Thymus (tissue), 14 donors: Measurements from ENCODE around the gene TEK. TPM values are rescaled to one million over a fixed set of nuclear protein-coding genes. Genes with fewer than 3 reads are reported as not detected.

Source experiments
- DNase-seq, 9 donors: peaks; one replicate each; pipeline ENCODE4 v3.0.0-alpha.2; 2013; ENCODE audit warnings: low spot score in 9 of 9, low read depth in 6 of 9, missing footprints in 1 of 9
- H3K27ac ChIP-seq, 2 donors: one replicate each; pipeline ENCODE4 v1.5.1; 2013; ENCODE audit warnings: control low read depth in 1 of 2, low read depth in 1 of 2, low read length in 1 of 2, mild to moderate bottlenecking in 1 of 2, moderate library complexity in 1 of 2
- H3K27me3 ChIP-seq, 2 donors: one replicate each; pipeline ENCODE4 v1.5.1; 2013; ENCODE audit warnings: low read length in 1 of 2; ENCODE audit not compliant: control insufficient read depth in 2 of 2, insufficient read depth in 1 of 2
- H3K36me3 ChIP-seq, 2 donors: one replicate each; pipeline ENCODE4 v1.5.1; 2013; ENCODE audit warnings: low read length in 1 of 2, mild to moderate bottlenecking in 1 of 2, moderate library complexity in 1 of 2; ENCODE audit not compliant: control insufficient read depth in 2 of 2, insufficient read depth in 2 of 2
- H3K4me1 ChIP-seq, 2 donors: one replicate each; pipeline ENCODE4 v1.5.1; 2013; ENCODE audit warnings: low read length in 2 of 2; ENCODE audit not compliant: control insufficient read depth in 2 of 2, insufficient read depth in 2 of 2
- H3K4me3 ChIP-seq, 2 donors: one replicate each; pipeline ENCODE4 v1.5.1; 2013; ENCODE audit warnings: low read length in 2 of 2, control low read depth in 1 of 2, mild to moderate bottlenecking in 1 of 2
- H3K9me3 ChIP-seq, 2 donors: one replicate each; pipeline ENCODE4 v1.5.1; 2013; ENCODE audit warnings: low read length in 1 of 2, mild to moderate bottlenecking in 1 of 2; ENCODE audit not compliant: control insufficient read depth in 2 of 2, insufficient read depth in 1 of 2
- WGBS: extraction: QIAGEN DNeasy Blood & Tissue Kit; methylation state at CpG from one replicate; pipeline ENCODE4 v1.1.7; 2013; 5-methylcytosine and 5-hydroxymethylcytosine counted together
- long read RNA-seq, 10 donors: transcript quantifications; one replicate each; lab custom pipeline, GENCODE V29; 2026
- polyA plus RNA-seq: library from polyadenylated mRNA; stranded (reverse); fragments of 200-250 nt; gene quantifications from one replicate; pipeline ENCODE4 v1.2.3, GENCODE V29; 2013
- total RNA-seq: library from RNA; stranded (reverse); fragments of 120-200 nt; gene quantifications from one replicate; pipeline ENCODE4 v1.2.4, GENCODE V29; 2013
- donor health status: healthy.

TEK gene
- total RNA-seq (2.4 TPM), polyA plus RNA-seq (2.3 TPM)
- long read RNA-seq, donor 1, result 0 reads
- long read RNA-seq, donor 2, result 0 reads
- long read RNA-seq, donor 3, result 0 reads
- long read RNA-seq, donor 4, result 0 reads
- long read RNA-seq, donor 5, full-length matches to known transcripts, result 1 of 1 reads
- long read RNA-seq, donor 5, partial matches to known transcripts, result 0 of 1 reads
- long read RNA-seq, donor 5, other reads (novel, unspliced or antisense), result 0 of 1 reads
- long read RNA-seq, donor 6, result 0 reads
- long read RNA-seq, donor 7, result 0 reads
- long read RNA-seq, donor 8, result 0 reads
- long read RNA-seq, donor 9, result 0 reads
- long read RNA-seq, donor 10, full-length matches to known transcripts, result 1 of 1 reads
- long read RNA-seq, donor 10, partial matches to known transcripts, result 0 of 1 reads
- long read RNA-seq, donor 10, other reads (novel, unspliced or antisense), result 0 of 1 reads

GRCh38 chr9:27108981-27109541 lies at the start of gene TEK:
Gene TEK (plus strand): TSS chr9:27109225. CDS start chr9:27109591, 366 bp downstream.
- no peaks in the 10 kb centered on the region for H3K27me3 ChIP-seq
- H3K36me3 ChIP-seq, result no peaks in the 10 kb centered on the region
- WGBS, result 63% methylated on average over 9 of the region's 9 CpGs
- no peak for DNase-seq
- H3K4me1 ChIP-seq, result no peaks in the 10 kb centered on the region
- no peak within 1 kb of the TSS for H3K27ac ChIP-seq
- no peak within 1 kb of the TSS for H3K4me3 ChIP-seq
- H3K9me3 ChIP-seq, result no peaks in the 10 kb centered on the region

GRCh38 chr9:27059412-27059811 lies 49.6 kb upstream of the TEK start:
- 96% methylated on average over 1 of the region's 1 CpG for WGBS
- no peaks in the 10 kb centered on the region for H3K36me3 ChIP-seq
- H3K4me3 ChIP-seq, result no peak overlapping the region
- no peaks in the 10 kb centered on the region for H3K9me3 ChIP-seq
- DNase-seq, result no peak
- no peaks in the 10 kb centered on the region for H3K4me1 ChIP-seq
- no peak overlapping the region for H3K27ac ChIP-seq
- no peaks in the 10 kb centered on the region for H3K27me3 ChIP-seq

GRCh38 chr9:27059907-27060306 lies 49.1 kb upstream of the TEK start:
- no peaks in the 10 kb centered on the region for H3K9me3 ChIP-seq
- H3K4me1 ChIP-seq, result no peaks in the 10 kb centered on the region
- no peak overlapping the region for H3K27ac ChIP-seq
- no peak for DNase-seq
- no peaks in the 10 kb centered on the region for H3K27me3 ChIP-seq
- no peak overlapping the region for H3K4me3 ChIP-seq
- no peaks in the 10 kb centered on the region for H3K36me3 ChIP-seq

- no peaks in the 10 kb centered on the region for H3K36me3 ChIP-seq
- H3K4me3 ChIP-seq, result no peak overlapping the region
- no peaks in the 10 kb centered on the region for H3K27me3 ChIP-seq
- H3K9me3 ChIP-seq, result no peaks in the 10 kb centered on the region
- no peaks in the 10 kb centered on the region for H3K4me1 ChIP-seq
- DNase-seq, result no peak
- no peak overlapping the region for H3K27ac ChIP-seq
- 91% methylated on average over 1 of the region's 1 CpG for WGBS
Measured at GRCh38 chr9:27065288-27065687, 43.7 kb upstream of the TEK start.

DNA sequence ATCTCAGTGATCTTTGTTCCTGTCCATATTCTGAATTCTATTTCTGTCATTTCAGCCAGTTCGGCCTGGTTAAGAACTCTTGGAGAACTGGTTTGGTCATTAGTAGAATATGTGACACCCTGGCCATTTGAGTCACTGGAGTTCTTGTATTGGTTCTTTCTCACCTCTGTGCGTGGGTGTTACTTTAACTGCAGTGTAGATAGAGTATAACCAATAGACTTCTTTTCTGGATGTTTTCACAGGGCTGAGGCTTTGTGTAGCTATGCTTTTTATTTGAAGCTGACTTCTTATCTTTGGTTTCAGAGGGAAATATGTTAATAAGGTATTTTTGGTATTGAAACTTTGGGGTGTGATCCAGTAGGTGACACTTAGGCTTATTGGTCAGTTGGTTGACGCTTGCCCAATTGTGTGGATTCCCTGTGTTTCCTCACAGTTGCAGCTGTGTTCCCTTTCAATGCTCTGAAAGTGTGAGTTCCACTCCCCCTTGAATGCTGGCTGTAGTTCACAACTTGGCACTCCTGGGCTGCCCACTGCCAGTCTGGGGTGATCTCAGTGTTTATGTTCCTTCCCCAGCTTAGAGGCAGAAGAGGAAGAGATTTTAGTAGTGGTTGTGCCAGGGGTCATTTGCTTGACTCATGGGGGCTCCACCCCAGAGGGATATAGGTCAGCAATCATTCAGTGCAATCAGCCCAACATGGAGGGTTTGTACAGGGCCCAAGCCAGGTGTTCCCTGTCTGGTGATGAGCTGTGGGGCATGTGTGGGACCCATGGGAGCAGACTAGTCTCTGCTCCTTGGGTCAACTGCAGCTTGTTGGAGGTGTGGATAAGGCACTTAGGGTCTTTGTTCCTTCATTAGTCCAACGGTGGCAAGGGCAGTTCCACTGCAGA lies 34.9 kb upstream of the TEK start:
- no peaks in the 10 kb centered on the region for H3K4me1 ChIP-seq
- WGBS, result 73% methylated on average over 4 of the region's 4 CpGs
- no peak overlapping the region for H3K4me3 ChIP-seq
- H3K9me3 ChIP-seq, result no peaks in the 10 kb centered on the region
- H3K36me3 ChIP-seq, result no peaks in the 10 kb centered on the region
- H3K27ac ChIP-seq, result no peak overlapping the region
- DNase-seq, result no peak
- no peaks in the 10 kb centered on the region for H3K27me3 ChIP-seq

DNA sequence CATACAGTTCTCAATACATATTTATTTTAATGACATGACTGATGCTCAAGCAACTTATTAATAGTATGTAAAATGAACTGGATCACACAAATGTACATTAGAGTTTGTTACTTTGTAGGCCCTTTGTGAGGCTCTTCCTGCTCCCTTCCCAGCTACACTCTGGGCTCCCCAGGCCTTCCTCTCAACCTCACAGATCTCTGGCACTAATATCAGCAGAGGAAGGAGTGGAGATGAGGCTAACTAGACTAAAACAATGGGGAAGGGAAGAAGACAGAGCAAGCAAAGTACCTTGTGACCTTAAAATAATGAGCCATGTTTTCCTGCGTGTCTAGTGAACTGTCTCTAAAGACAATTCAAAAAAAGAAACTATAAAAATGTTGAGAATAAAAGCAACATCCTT lies 30.3 kb upstream of the TEK start:
- Histone ChIP-seq H3K36me3 (no peaks in the 10 kb centered on the region), H3K27ac (no peak overlapping the region), H3K27me3 (no peaks in the 10 kb centered on the region), H3K4me1 (no peaks in the 10 kb centered on the region), H3K9me3 (no peaks in the 10 kb centered on the region), H3K4me3 (no peak overlapping the region)
- DNase-seq, result no peak
- 95% methylated on average over 1 of the region's 1 CpG for WGBS

GRCh38 chr9:27085456-27085855 lies 23.6 kb upstream of the TEK start:
- no peaks in the 10 kb centered on the region for H3K4me1 ChIP-seq
- H3K27ac ChIP-seq, result no peak overlapping the region
- H3K27me3 ChIP-seq, result no peaks in the 10 kb centered on the region
- no peak overlapping the region for H3K4me3 ChIP-seq
- H3K36me3 ChIP-seq, result no peaks in the 10 kb centered on the region
- no peak for DNase-seq
- no peaks in the 10 kb centered on the region for H3K9me3 ChIP-seq
- WGBS, result 98% methylated on average over 5 of the region's 5 CpGs

DNA sequence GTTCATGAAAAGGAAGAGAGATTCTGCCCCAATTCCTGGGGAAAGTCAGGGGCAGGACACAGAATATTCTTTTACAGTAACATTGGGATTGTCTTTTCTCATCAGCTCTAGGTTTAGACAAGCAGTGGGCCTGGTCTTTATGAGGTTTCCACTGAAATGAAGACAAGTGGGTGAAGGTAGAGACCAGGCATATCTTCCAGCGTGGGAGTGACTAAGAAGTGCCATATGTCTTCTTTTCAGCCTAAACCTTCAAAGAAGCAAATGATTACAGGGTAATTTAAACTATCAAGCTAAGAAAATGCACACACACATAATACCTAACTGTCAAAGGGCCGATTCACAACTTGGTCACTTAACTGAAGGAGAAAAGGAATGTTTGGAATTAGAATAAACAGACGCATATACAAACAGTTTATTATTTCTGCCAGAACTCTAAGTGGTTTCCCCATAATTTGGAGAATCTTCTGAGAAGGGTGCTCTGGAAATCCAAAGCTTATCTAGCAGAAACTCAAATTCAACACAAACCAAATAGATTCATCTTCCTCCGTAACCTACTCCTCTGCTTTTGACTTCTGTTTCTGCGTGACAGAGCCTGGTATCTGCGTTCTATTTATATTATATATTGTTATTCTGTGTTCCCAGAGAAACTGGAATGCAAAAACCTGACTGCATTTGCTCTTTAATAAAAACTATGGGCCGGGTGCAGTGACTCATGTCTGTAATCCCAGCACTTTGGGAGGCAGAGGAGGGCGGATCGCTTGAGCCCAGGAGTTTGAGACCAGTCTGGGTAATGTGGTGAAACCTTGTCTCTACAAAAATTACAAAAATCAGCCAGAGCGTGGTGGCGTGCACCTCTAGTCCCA lies 22.0 kb upstream of the TEK start:
- Histone ChIP-seq H3K4me1 (no peaks in the 10 kb centered on the region), H3K27ac (no peak overlapping the region), H3K4me3 (no peak overlapping the region), H3K36me3 (no peaks in the 10 kb centered on the region), H3K9me3 (no peaks in the 10 kb centered on the region), H3K27me3 (no peaks in the 10 kb centered on the region)
- no peak for DNase-seq
- 95% methylated on average over 11 of the region's 11 CpGs for WGBS
